ENCODE data around the gene ZNF532.

The ZNF532 gene

DNA sequence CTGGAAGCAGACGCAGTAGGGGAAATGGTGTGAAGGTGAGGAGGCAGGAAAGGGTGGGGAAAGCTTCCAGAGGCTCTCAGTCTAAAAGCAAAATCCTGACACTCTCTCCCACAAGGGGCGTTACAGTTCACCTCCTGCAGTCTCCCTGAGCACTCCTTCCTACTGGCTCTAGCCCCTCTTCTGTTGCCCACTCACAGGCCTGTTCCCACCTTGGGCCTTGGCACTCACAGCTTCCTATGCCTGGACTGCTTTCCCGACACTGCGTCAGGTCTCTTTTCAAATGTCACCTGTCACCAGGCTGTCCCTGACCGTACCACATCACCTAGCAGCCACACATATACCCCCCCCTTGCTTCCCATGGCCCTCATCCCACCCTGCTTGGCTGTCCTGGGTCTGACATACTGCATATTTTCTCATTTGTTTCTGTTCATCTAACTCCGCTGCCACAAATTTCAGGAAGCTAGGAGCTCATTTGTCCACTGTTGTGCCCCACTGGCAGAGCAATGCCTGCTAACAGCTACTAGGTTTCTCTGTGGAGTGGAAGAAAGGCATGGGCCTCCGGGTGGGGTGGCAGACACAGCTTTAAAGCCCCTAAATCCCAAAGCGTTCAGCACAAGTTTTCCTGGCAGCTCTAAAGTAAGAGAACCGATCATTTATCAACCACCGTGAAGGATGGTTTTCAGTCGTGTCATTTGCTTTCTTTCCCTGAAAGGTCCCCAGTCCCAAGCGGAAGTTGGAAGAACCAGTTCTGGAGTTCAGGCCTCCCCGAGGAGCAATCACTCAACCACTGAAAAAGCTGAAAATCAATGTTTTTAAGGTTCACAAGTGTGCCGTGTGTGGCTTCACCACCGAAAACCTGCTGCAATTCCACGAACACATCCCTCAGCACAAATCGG lies 118.8 kb downstream of the ZNF532 start:
- Histone ChIP-seq H3K9me3 (ENCODE audit: control insufficient read depth, low read length) (no peaks in the 10 kb centered on the region), H3K4me1 (ENCODE audit: control insufficient read depth, insufficient read depth, low read length) (peaks cover 4% of the 10 kb centered on the region), H3K9ac (ENCODE audit: low read length) (no peak overlapping the region), H3K27me3 (ENCODE audit: control insufficient read depth, insufficient read depth, low read length) (no peaks in the 10 kb centered on the region), H3K4me3 (ENCODE audit: low read length) (no peak overlapping the region), H3K36me3 (ENCODE audit: control insufficient read depth, insufficient read depth, low read length) (no peaks in the 10 kb centered on the region)

DNA sequence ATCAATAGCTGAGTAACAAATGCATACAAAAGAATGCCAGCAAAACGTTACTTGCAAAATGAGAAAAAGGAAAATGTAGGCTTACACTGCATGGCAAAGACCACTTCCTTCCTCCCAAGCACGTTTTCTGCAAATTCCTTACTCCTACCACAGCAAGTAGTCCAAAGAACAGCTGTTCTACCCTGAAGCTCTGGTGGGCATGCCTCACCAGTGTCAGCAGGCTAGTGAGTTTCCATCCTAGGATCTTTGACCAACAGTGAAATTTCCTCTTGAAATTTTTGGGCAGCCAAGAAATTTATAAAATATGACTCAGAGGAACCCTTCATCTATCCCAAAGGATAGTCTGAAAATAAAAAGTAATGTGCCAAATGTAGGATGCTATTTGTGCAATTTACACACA lies 123.9 kb downstream of the ZNF532 start:
- H3K27me3 ChIP-seq (ENCODE audit: control insufficient read depth, insufficient read depth, low read length), result no peaks in the 10 kb centered on the region
- H3K9ac ChIP-seq (ENCODE audit: low read length), result no peak overlapping the region

DNA sequence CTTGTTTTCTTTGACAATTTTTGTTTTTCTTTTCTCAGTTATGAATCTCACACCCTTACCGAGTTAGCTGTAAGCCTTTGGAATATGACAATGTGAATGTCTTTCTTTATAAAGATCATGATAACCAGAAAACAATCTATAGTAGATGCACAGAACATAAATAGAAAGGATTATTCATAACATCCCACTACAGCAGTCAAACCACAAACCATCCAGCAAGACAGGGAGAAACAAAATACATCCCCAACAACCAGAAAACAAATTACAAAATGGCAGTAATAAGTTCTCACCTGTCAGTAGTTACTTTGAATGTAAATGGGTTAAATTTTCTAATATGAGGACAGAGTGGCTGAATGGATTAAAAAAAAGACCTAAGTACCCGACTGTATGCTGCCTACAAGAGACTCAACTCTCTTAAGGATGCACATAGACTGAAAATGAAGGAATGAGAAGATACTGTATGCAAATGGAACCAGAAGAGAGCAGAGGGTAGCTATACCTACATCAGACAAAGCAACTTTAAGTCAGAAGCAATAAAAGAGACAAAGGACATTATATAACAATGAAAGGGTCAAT lies 124.6 kb downstream of the ZNF532 start:
- Histone ChIP-seq H3K27me3 (ENCODE audit: control insufficient read depth, insufficient read depth, low read length) (no peaks in the 10 kb centered on the region), H3K9me3 (ENCODE audit: control insufficient read depth, low read length) (no peaks in the 10 kb centered on the region), H3K36me3 (ENCODE audit: control insufficient read depth, insufficient read depth, low read length) (no peaks in the 10 kb centered on the region), H3K9ac (ENCODE audit: low read length) (no peak overlapping the region), H3K4me3 (ENCODE audit: low read length) (no peak overlapping the region), H3K4me1 (ENCODE audit: control insufficient read depth, insufficient read depth, low read length) (no peaks in the 10 kb centered on the region)

More for the DNA sequence above, 123.9 kb downstream of the ZNF532 start:
- Histone ChIP-seq H3K4me1 (ENCODE audit: control insufficient read depth, insufficient read depth, low read length) (no peaks in the 10 kb centered on the region), H3K4me3 (ENCODE audit: low read length) (no peak overlapping the region), H3K36me3 (ENCODE audit: control insufficient read depth, insufficient read depth, low read length) (no peaks in the 10 kb centered on the region), H3K9me3 (ENCODE audit: control insufficient read depth, low read length) (no peaks in the 10 kb centered on the region)

DNA sequence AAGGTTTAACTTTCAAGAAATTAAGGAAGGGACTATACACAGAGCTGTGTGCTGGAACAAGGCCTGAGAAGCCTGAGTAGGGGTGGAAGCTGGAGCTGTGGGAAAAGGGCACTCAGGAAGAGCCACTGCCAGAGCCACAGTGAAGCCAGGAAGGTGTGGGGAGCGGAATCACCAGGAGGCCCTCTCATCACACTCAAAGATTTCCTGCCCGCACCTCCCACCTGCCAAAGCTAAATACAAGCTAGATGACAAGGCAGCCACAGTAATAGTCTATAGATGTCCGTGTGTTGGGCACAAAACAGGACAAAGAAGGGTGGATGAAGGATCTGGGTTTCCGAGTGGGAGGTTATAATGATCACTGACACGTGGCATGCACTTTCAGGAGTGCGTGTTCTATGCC lies 126.0 kb downstream of the ZNF532 start:
- no peaks in the 10 kb centered on the region for H3K9me3 ChIP-seq (ENCODE audit: control insufficient read depth, low read length)
- no peak overlapping the region for H3K4me3 ChIP-seq (ENCODE audit: low read length)
- H3K4me1 ChIP-seq (ENCODE audit: control insufficient read depth, insufficient read depth, low read length), result no peaks in the 10 kb centered on the region
- H3K36me3 ChIP-seq (ENCODE audit: control insufficient read depth, insufficient read depth, low read length), result no peaks in the 10 kb centered on the region
- no peak overlapping the region for H3K9ac ChIP-seq (ENCODE audit: low read length)
- no peaks in the 10 kb centered on the region for H3K27me3 ChIP-seq (ENCODE audit: control insufficient read depth, insufficient read depth, low read length)

DNA sequence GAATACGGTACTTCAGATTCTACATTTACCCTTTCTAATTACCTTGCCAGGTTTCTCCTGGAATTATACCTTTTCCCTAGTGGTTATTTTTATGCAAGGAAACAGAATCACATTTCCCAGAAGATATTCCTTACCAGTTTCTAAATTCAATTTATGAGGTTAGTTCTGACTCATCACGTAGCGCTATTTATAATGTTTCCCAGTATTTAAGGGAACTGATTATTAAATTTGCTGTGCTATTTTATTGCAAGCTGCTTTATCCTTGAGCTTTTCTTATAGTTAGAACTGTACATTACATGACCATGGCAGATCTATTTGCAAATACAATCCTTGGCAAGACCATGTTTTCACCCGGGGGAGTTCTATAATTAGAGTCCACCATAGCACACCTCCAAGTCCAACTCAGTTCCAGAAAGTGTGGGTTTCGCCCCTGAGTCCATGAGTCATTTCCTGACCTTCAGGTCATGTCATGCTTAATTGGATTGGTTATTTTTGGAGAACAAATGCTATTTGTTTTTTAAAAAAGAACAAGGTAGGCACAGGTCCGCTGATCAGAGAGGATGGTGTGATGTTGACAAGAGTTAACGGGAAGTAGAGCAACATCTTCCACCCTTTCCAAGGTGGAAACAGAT lies 126.6 kb downstream of the ZNF532 start:
- Histone ChIP-seq H3K9me3 (ENCODE audit: control insufficient read depth, low read length) (no peaks in the 10 kb centered on the region), H3K4me3 (ENCODE audit: low read length) (no peak overlapping the region), H3K27me3 (ENCODE audit: control insufficient read depth, insufficient read depth, low read length) (no peaks in the 10 kb centered on the region), H3K9ac (ENCODE audit: low read length) (no peak overlapping the region), H3K4me1 (ENCODE audit: control insufficient read depth, insufficient read depth, low read length) (no peaks in the 10 kb centered on the region), H3K36me3 (ENCODE audit: control insufficient read depth, insufficient read depth, low read length) (no peaks in the 10 kb centered on the region)

DNA sequence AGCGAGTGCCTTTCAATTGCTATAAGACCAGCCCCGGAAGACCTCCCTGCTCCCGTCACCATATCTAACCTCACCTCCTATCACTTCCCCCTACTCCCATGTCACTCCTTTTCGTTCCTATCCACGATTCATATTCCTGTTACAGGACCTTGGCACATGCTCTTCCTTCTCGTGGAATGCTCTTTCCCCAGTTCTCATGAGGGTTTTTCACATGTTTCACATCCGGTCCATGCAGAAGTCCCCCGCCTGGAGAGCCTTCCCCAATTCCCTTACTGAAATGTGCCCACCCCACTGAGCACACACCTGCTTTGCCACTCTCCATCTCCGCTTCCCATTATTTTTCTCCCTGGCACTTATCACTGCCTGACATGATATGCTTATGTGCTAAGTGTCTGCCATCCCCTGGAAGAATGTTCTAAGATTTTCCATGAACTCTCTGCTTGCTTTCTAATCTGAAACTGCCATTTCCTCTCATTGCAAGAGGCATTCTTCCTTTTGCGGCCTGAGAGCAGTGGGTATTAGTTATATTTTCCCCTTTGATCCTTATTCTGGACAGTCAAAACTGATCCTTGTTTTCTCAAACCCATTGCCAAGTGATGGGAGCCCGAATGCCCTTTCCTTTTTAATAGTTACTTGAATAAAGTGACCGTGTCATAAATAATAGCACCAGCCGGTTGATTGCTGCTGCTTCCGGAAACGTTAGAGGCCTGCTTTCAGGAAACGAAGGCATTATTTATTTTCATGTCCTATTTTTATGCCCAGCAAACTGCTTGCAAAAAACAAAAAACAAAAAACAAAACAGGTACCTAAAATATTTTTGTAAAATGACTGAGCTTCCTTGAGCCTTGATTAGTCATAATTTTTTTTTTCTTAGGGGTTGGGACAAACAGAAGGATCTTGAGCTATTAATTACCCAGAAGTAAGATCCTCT lies 127.9 kb downstream of the ZNF532 start:
- H3K4me3 ChIP-seq (ENCODE audit: low read length), result no peak overlapping the region
- no peaks in the 10 kb centered on the region for H3K9me3 ChIP-seq (ENCODE audit: control insufficient read depth, low read length)
- H3K36me3 ChIP-seq (ENCODE audit: control insufficient read depth, insufficient read depth, low read length), result no peaks in the 10 kb centered on the region
- H3K9ac ChIP-seq (ENCODE audit: low read length), result no peak overlapping the region
- no peaks in the 10 kb centered on the region for H3K4me1 ChIP-seq (ENCODE audit: control insufficient read depth, insufficient read depth, low read length)
- no peaks in the 10 kb centered on the region for H3K27me3 ChIP-seq (ENCODE audit: control insufficient read depth, insufficient read depth, low read length)

DNA sequence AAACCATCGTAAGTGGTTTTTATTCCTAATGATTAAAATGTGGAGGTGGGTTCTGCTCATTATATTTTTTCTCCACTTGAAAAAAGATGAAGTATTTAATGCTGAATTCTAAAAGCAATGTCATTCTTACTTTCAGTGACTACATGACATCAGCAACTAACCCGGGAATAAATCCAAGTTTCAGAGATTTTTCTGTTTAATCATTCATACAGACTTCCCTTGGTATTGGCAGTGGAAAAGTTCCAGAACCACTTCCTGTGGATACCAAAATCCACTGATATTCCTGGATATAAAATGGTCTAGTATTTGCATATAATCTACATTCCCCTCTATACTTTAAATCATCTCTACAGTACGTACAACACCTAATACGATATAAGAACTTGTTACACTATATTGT lies 128.6 kb downstream of the ZNF532 start:
- H3K4me1 ChIP-seq (ENCODE audit: control insufficient read depth, insufficient read depth, low read length), result no peaks in the 10 kb centered on the region

DNA sequence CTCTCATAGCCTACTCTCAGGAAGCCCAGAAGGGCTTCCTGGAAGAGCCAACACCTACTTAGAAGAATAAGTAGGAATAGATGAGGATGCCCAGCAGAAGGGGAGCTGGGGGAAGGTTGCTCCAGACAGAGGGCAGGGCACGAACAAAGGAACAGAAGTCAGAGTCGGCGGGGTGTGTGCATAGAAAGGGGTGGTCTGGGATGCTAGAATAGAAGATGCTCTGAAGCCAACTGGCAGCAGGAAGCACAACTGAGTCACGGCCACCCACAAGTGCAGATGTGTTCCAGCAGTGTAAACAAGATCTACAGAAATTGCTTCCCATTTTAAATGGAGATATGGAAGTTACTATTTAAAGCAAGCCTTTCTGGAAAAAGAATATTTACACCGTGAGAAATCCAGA lies 131.0 kb downstream of the ZNF532 start:
- Histone ChIP-seq H3K4me3 (ENCODE audit: low read length) (no peak overlapping the region), H3K9me3 (ENCODE audit: control insufficient read depth, low read length) (no peaks in the 10 kb centered on the region), H3K9ac (ENCODE audit: low read length) (no peak overlapping the region), H3K4me1 (ENCODE audit: control insufficient read depth, insufficient read depth, low read length) (no peaks in the 10 kb centered on the region), H3K27me3 (ENCODE audit: control insufficient read depth, insufficient read depth, low read length) (no peaks in the 10 kb centered on the region), H3K36me3 (ENCODE audit: control insufficient read depth, insufficient read depth, low read length) (no peaks in the 10 kb centered on the region)

More for the DNA sequence above, 128.6 kb downstream of the ZNF532 start:
- Histone ChIP-seq H3K27me3 (ENCODE audit: control insufficient read depth, insufficient read depth, low read length) (no peaks in the 10 kb centered on the region), H3K36me3 (ENCODE audit: control insufficient read depth, insufficient read depth, low read length) (no peaks in the 10 kb centered on the region), H3K9ac (ENCODE audit: low read length) (no peak overlapping the region), H3K9me3 (ENCODE audit: control insufficient read depth, low read length) (no peaks in the 10 kb centered on the region), H3K4me3 (ENCODE audit: low read length) (no peak overlapping the region)

DNA sequence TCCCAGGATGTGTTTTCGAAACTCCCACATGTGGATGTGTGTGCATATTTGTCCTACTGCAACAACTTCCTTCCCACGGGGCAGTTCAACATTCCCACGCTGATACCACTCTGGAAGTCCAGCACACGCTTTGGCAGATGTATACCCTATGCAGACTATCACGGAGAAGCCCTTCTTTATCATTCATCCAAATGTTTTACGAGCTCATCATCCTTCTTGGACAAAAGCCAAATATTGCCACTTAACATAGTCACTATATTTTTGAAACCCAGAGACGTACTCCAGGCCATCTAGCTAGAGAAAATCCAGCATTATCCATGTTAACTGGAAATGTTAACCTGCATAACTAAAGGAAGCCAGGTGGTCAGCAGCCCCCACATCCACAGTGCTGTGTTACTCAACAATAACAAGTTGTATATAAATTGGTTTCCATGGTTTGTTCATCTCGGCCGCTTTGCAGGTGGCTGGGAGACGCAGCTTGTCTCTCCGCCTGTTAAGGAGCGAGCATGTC lies 131.5 kb downstream of the ZNF532 start:
- no peaks in the 10 kb centered on the region for H3K36me3 ChIP-seq (ENCODE audit: control insufficient read depth, insufficient read depth, low read length)
- no peaks in the 10 kb centered on the region for H3K4me1 ChIP-seq (ENCODE audit: control insufficient read depth, insufficient read depth, low read length)
- H3K27me3 ChIP-seq (ENCODE audit: control insufficient read depth, insufficient read depth, low read length), result no peaks in the 10 kb centered on the region
- no peaks in the 10 kb centered on the region for H3K9me3 ChIP-seq (ENCODE audit: control insufficient read depth, low read length)
- no peak overlapping the region for H3K4me3 ChIP-seq (ENCODE audit: low read length)
- no peak overlapping the region for H3K9ac ChIP-seq (ENCODE audit: low read length)

DNA sequence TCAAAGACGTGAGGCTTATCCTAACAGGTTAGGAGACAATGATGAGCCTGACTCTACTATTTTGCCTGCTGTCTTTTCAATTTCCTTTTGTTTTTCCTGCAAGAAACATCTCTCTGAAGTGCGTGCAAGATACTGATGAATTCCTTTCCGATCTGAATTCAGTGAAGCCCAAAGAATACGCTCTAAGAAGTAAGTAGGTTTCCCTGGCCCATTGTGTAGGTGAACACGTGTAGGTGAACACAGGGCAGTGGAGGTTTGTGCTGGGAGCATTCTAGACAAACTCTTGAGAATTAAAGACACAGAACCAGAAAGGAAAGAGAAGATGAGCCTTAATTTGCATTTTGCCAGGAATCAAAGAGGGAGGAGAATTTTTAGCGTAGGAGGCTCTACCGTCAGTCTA lies 132.0 kb downstream of the ZNF532 start:
- Histone ChIP-seq H3K4me1 (ENCODE audit: control insufficient read depth, insufficient read depth, low read length) (no peaks in the 10 kb centered on the region), H3K4me3 (ENCODE audit: low read length) (no peak overlapping the region), H3K9ac (ENCODE audit: low read length) (no peak overlapping the region), H3K36me3 (ENCODE audit: control insufficient read depth, insufficient read depth, low read length) (no peaks in the 10 kb centered on the region), H3K9me3 (ENCODE audit: control insufficient read depth, low read length) (no peaks in the 10 kb centered on the region), H3K27me3 (ENCODE audit: control insufficient read depth, insufficient read depth, low read length) (no peaks in the 10 kb centered on the region)

DNA sequence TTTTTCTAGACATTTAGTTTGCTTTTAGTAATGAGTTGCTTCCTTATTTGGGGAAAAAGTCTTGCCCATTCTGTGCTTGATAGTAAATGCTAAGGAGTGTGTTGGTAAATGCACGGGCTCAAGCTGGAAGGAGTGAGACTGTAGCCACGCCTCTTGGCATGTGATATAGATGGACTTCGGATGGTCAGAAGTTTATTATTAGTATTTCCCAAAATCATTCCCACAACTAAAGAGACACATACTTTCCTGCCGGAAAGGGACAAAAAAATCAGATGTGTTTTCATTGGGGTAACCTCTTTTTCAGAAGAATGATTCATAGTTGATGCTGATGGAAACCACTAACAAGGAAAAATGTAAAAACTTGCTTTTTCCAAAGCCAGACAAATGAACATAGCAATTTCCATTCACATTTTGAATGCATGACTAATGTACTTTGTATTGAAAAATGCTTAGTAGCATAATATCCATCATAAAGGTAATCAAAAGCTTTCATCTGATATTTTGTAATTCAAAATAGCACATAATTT lies 133.2 kb downstream of the ZNF532 start:
- Histone ChIP-seq H3K4me3 (ENCODE audit: low read length) (no peak overlapping the region), H3K27me3 (ENCODE audit: control insufficient read depth, insufficient read depth, low read length) (no peaks in the 10 kb centered on the region), H3K9me3 (ENCODE audit: control insufficient read depth, low read length) (no peaks in the 10 kb centered on the region), H3K4me1 (ENCODE audit: control insufficient read depth, insufficient read depth, low read length) (no peaks in the 10 kb centered on the region), H3K9ac (ENCODE audit: low read length) (no peak overlapping the region), H3K36me3 (ENCODE audit: control insufficient read depth, insufficient read depth, low read length) (no peaks in the 10 kb centered on the region)
